Erythroblast (primary cell): ENCODE results near the gene MROH8.

Experiments used
- GATA1 ChIP-seq: IDR thresholded peaks from 2 replicates; pipeline ENCODE4 v1.6.1; 2011; ENCODE audit warnings: low read depth, mild to moderate bottlenecking, control low read depth, low read length, moderate library complexity
- POLR2A ChIP-seq: IDR thresholded peaks from 2 replicates; pipeline ENCODE4 v1.6.1; 2011; ENCODE audit warnings: mild to moderate bottlenecking, low read length

- no peak for TF ChIP-seq POLR2A
- no peak for TF ChIP-seq GATA1
Measured at GRCh38 chr20:37096415-37097041, 82.8 kb downstream of the MROH8 start.
